Right atrium auricular region (tissue), 2 donors: Measurements from ENCODE around the gene GHDC. TPM values are rescaled to one million over a fixed set of nuclear protein-coding genes. Genes with fewer than 3 reads are reported as not detected.

ENCODE experiments used
- DNase-seq: peaks from one replicate; pipeline ENCODE4 v3.0.0-alpha.2; 2019; ENCODE audit warnings: low spot score
- H3K27ac ChIP-seq, 2 donors: fragments of 200-600 bp; sonication (generic); 1 replicate in 1 of 2; 2 replicates in 1 of 2; pipeline ENCODE4 v1.5.1; 2016 to 2019
- H3K27me3 ChIP-seq, 2 donors: fragments of 200-600 bp; sonication (generic); one replicate each; pipeline versions ENCODE4 v1.5.1 to v1.6.0; 2017 to 2019
- H3K36me3 ChIP-seq: fragments of 200-600 bp; sonication (generic); one replicate; pipeline ENCODE4 v1.5.1; 2016
- H3K4me1 ChIP-seq, 2 donors: fragments of 200-600 bp; sonication (generic); one replicate each; pipeline versions ENCODE4 v1.5.1 to v1.6.0; 2017 to 2019
- H3K4me3 ChIP-seq, 2 donors: fragments of 200-600 bp; sonication (generic); 1 replicate in 1 of 2; 2 replicates in 1 of 2; pipeline ENCODE4 v1.5.1; 2017 to 2019; ENCODE audit warnings: mild to moderate bottlenecking in 1 of 2, moderate library complexity in 1 of 2
- H3K9me3 ChIP-seq, 2 donors: fragments of 200-600 bp; sonication (generic); one replicate each; pipeline ENCODE4 v1.5.1; 2019
- total RNA-seq, 2 donors: library from RNA; depleted of rRNA; stranded (reverse); fragments of >200 nt; gene quantifications; one replicate each; pipeline ENCODE4 v1.1.0, GENCODE V29; 2016
- TF ChIP-seq, protein P1 (sequence below), 2 donors: fragments of 200-600 bp; sonication (generic); IDR thresholded peaks; one replicate each; pipeline ENCODE4 v1.5.1; 2019; ENCODE audit warnings: antibody characterized with exemption in 2 of 2

GHDC gene
- total RNA-seq, 2 donors from 2014 or later, result 13.1 to 19.3 TPM

GRCh38 chr17:42236760-42237159, 42.5 kb upstream of the GHDC start:
- no peak for DNase-seq
- Histone ChIP-seq H3K4me1 (peaks cover 0 to 13% of the 10 kb centered on the region in 2 donors), H3K36me3 (peaks cover 1% of the 10 kb centered on the region), H3K4me3 (no peak overlapping the region), H3K9me3 (no peaks in the 10 kb centered on the region), H3K27me3 (no peaks in the 10 kb centered on the region), H3K27ac (no peak overlapping the region)
- TF ChIP-seq, protein P1, sequence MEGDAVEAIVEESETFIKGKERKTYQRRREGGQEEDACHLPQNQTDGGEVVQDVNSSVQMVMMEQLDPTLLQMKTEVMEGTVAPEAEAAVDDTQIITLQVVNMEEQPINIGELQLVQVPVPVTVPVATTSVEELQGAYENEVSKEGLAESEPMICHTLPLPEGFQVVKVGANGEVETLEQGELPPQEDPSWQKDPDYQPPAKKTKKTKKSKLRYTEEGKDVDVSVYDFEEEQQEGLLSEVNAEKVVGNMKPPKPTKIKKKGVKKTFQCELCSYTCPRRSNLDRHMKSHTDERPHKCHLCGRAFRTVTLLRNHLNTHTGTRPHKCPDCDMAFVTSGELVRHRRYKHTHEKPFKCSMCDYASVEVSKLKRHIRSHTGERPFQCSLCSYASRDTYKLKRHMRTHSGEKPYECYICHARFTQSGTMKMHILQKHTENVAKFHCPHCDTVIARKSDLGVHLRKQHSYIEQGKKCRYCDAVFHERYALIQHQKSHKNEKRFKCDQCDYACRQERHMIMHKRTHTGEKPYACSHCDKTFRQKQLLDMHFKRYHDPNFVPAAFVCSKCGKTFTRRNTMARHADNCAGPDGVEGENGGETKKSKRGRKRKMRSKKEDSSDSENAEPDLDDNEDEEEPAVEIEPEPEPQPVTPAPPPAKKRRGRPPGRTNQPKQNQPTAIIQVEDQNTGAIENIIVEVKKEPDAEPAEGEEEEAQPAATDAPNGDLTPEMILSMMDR (IDR thresholded peaks at IDR 0.05), result no peak

GRCh38 chr17:42233994-42234393, 39.7 kb upstream of the GHDC start:
- TF ChIP-seq, protein P1 (IDR thresholded peaks at IDR 0.05), result no peak
- peaks cover 0 to 13% of the 10 kb centered on the region in 2 donors for H3K4me1 ChIP-seq
- H3K4me3 ChIP-seq, result no peak overlapping the region
- DNase-seq, result no peak
- peaks cover 10% of the 10 kb centered on the region for H3K36me3 ChIP-seq
- H3K27ac ChIP-seq, result peak overlapping the region in 1 of 2 donors; percentile 45
- no peaks in the 10 kb centered on the region for H3K9me3 ChIP-seq
- H3K27me3 ChIP-seq, result no peaks in the 10 kb centered on the region

DNA sequence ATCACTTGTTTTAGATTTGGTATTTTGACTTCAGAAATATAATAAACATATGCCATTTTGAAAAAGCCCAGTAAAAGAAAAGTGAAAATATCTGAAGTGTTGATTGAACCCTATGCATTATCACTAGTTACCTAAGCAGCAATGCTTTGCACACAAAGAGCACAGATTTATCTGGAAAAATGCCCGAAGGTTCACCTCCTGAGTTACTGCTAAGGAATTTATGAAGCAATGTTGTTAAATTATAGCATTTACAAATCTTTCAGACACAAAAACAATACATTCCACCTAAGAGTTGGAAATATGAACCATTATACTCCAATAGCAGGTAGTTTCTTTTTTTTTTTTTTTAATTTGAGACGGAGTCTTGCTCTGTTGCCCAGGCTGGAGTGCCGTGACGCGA, 38.9 kb upstream of the GHDC start:
- H3K27ac ChIP-seq, result no peak overlapping the region
- no peaks in the 10 kb centered on the region for H3K27me3 ChIP-seq
- peaks cover 10% of the 10 kb centered on the region for H3K36me3 ChIP-seq
- TF ChIP-seq, protein P1 (IDR thresholded peaks at IDR 0.05), result no peak
- no peaks in the 10 kb centered on the region for H3K9me3 ChIP-seq
- no peak overlapping the region for H3K4me3 ChIP-seq
- peaks cover 0 to 22% of the 10 kb centered on the region in 2 donors for H3K4me1 ChIP-seq
- DNase-seq, result no peak

DNA sequence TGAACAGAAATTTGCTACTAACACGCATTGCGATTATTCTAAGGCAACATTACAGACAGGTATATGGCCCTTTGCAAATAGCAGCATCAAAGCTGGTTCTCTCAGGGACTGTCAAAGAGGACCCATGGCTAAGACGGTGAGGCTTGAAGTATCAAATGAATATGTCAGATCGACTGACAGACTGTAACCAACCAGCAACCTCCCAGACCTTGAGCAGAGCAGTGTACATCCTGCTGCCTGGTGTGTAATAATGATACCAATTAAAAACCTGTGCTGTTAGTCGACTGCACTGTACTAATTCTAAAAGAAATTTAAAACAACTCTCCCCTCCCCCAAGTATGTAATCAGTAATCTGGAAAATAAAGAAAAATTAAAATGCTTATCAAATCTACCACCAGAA, 35.9 kb upstream of the GHDC start:
- no peak overlapping the region for H3K4me3 ChIP-seq
- TF ChIP-seq, protein P1 (IDR thresholded peaks at IDR 0.05), result no peak
- H3K27ac ChIP-seq, result no peak overlapping the region
- no peak for DNase-seq
- H3K9me3 ChIP-seq, result no peaks in the 10 kb centered on the region
- H3K27me3 ChIP-seq, result no peaks in the 10 kb centered on the region
- peaks cover 10% of the 10 kb centered on the region for H3K36me3 ChIP-seq
- H3K4me1 ChIP-seq, result peaks cover 0 to 32% of the 10 kb centered on the region in 2 donors

GRCh38 chr17:42227849-42228700, 33.8 kb upstream of the GHDC start:
- Histone ChIP-seq H3K27ac (peak overlapping the region; percentile 57 to 66), H3K4me3 (no peak overlapping the region), H3K4me1 (peaks cover 0 to 19% of the 10 kb centered on the region in 2 donors), H3K27me3 (no peaks in the 10 kb centered on the region), H3K36me3 (peaks cover 26% of the 10 kb centered on the region), H3K9me3 (no peaks in the 10 kb centered on the region)
- TF ChIP-seq, protein P1 (IDR thresholded peaks at IDR 0.05), result no peak
- DNase-seq, result no peak
